D721Med (cell line): ENCODE results near the gene GKAP1.
A peak's percentile ranks its signal among the peaks of the same experiment; 100 is the strongest.
"Not testable (repeated sequence)": the region's sequence is repeated elsewhere in the genome, so short reads cannot be mapped to it uniquely, and the experiment has no call there.

Experiments
- DNase-seq: peaks from one replicate; pipeline ENCODE4 v3.0.0; 2011; ENCODE audit warnings: low spot score; ENCODE audit not compliant: insufficient read length
- FAIRE-seq: peaks from 2 replicates; lab custom pipeline; 2011; peaks lifted over from hg19 to GRCh38; lab: Jason Lieb, UNC
- CTCF ChIP-seq: IDR thresholded peaks from 2 replicates; pipeline ENCODE4 v1.5.1; 2012; ENCODE audit warnings: mild to moderate bottlenecking, control low read depth; ENCODE audit not compliant: insufficient read depth; ENCODE audit errors: missing control alignments

Gene GKAP1

DNA sequence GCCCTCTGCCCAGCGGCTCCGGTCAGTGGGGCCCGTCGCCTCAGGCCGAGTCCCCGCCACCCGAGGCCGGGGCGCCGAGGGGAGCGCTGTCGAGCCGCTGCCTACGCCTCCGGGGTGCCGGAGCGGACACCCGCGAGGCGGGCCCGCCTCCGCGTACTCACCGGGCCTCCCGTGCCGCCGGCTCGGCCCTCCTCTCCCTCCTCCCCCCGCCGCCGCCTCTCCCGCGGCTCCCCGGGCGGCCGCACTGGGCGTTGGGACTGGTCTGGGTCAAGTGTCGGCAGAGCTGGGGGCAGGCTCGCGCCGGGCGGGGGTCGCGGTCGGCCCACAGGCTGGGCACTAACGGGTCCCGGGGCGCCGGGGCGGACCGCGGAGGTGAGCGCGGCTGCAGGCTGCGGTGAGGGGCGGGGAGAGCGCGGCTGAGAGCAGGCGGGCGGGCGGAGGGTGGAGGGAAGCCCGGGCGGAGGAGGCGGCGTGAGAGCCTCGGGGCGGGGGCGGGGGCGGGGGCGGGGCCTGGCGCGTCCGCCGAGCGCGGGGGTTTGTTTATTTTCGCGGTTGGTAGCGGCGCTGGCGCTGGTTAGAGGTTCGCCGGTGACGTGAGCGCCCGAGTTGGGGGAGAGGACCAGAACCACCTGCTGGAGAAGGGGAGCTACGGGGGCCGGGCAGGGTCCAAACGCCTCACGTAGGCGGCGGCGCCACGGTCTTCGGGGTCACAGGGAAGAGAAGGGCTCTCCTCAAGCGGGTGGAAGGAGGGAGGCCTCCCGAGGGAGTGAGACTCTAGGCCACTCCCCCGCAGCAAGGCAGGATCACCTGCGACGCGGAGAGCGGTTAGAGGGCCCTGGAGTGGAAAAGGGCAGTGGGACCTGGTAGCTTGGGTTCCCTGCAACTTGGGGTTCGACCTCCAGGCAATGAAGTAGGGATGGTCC, at the start of gene GKAP1:
GKAP1 (minus strand) TSS at position 414 of the 923 bp plus-strand sequence. CDS start 11,252 bp downstream, outside the sequence.
- not testable (repeated sequence) for FAIRE-seq
- peak; percentile 13 for DNase-seq

DNA sequence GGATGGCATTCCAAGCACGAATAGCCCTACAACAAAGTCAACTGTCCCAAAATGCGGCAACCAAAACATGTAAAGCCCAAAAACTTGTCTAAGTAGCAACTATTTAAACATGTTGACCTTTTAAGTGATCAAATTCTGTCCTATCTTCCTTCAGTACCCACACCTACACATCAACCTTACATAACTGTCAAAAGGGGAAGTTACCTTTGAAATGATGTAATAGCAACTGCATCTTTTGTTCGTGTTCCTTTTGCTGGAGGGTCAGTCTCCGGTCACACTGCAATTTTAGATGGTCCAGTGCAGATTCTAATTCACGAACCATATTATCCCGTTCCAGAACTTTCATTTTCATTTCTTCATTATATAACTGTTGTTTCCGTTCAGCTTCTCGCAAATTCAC, 32.3 kb upstream of the GKAP1 start:
- FAIRE-seq, DNase-seq: not testable (repeated sequence)

DNA sequence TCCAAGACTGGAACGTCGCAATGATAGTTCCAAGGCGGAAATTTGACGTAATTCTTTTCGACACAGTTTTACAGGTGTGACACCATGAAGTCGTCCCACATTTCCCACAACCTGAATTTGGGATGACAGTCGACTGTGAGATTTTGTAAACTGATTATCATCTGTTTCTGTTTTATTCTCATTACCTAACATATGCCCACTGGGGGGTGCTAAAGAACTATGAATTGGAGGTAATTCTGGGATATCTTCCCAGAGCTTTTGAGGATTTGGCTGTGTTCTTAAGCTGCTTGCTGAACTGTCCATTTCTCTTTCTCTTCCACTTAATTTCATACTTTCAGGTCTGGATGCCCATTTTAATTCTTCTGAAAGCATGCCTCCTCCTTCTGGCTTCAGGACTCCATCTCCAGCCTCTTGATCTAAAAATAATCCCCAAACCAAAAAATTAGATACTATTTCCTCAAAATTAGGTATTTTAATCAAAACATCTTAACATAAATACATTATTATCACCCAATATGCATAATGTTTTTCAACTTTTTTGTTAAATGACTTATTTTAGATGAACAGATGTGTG, 19.6 kb upstream of the GKAP1 start:
- not testable (repeated sequence) for DNase-seq
- FAIRE-seq: peak; percentile 96

GRCh38 chr9:83830426-83831071, 13.0 kb upstream of the GKAP1 start:
- peak; percentile 29 for FAIRE-seq
- not testable (repeated sequence) for DNase-seq

GRCh38 chr9:83824986-83825623, 7.5 kb upstream of the GKAP1 start:
- DNase-seq, FAIRE-seq: not testable (repeated sequence)

GRCh38 chr9:83817011-83817355, 586 bp downstream of the GKAP1 start:
- not testable (repeated sequence) for DNase-seq, FAIRE-seq

DNA sequence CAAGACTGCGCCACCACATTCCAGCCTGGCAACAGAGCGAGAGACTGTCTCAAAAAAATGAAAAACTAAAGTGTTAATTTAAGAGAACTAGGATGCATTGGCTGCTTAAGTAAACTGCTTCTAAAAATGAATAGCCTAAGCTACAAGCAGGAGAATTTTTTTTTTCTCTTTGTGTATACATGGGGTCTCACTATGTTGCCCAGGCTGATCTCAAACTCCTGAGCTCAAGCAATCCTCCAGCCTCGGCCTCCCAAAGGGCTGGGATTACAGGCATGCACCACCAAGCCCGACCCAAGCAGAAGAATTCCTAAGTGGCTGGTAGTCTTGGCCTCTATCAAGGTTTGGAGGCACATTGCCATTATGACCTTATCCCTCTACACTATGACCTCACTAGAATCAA, 2.4 kb downstream of the GKAP1 start:
- DNase-seq, FAIRE-seq: not testable (repeated sequence)

- not testable (repeated sequence) for DNase-seq
- peak; percentile 35 for FAIRE-seq
Observed at GRCh38 chr9:83809213-83809612, 8.4 kb downstream of the GKAP1 start.

- DNase-seq, FAIRE-seq: not testable (repeated sequence)
Observed at GRCh38 chr9:83804454-83804853, 13.1 kb downstream of the GKAP1 start.

GRCh38 chr9:83803941-83804340, 13.6 kb downstream of the GKAP1 start:
- not testable (repeated sequence) for FAIRE-seq, DNase-seq

DNA sequence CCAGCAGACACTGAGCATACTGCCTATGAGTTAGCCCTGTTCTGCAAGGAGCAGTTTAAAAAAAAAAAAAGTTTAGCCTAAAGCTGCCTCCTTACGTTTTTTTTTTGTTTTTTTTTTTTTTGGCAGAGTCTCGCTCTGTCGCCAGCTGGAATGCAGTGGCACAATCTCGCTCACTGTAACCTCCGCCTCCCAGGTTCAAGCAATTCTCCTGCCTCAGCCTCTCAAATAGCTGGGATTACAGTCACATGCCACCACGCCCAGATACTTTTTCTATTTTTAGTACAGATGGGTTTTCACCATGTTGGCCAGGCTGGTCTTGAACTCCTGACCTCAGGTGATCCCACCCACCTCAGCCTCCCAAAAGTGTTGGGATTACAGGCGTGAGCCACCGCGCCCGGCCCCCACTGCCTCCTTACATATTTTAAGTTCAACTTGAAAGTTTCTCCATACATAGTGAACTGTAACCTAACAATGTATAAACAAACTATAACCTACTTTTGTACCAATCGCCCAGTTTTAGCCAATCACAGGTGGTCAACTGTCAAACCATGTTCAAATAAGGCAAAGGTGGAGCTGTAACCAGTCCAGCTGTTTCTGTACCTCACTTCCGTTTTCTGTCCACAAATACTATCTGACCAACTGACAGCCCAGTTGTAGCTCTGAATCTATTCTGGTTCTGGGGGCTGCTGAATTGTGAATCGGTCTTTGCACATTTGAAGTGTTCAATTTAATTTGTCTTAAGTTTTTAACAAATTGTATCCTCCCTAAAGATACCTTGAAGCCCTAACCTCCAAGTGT, 17.1 kb downstream of the GKAP1 start:
- FAIRE-seq: no peak
- no peak for TF ChIP-seq CTCF
- DNase-seq: no peak

GRCh38 chr9:83794051-83794450, 23.5 kb downstream of the GKAP1 start:
- no peak for TF ChIP-seq CTCF
- no peak for FAIRE-seq
- DNase-seq: no peak
